Memory B cell (primary cell): ENCODE results near the gene PRDM15.

ENCODE experiments used
- ATAC-seq: fragments of 150-1000 bp; cut with Tn5 transposase; 2 replicates; pipeline ENCODE4 v1.10.0; 2021; ENCODE audit warnings: low read depth, mild to moderate bottlenecking, moderate library complexity
- DNase-seq, 2 donors: peaks; one replicate each; pipeline ENCODE4 v3.0.0; 2022; ENCODE audit warnings: low spot score in 2 of 2
- H3K27ac Mint-ChIP-seq: one replicate; pipeline ENCODE4 v1.8.0; 2022; ENCODE audit warnings: mild to moderate bottlenecking, moderate library complexity, mixed read lengths
- H3K27me3 Mint-ChIP-seq: one replicate; pipeline ENCODE4 v1.8.0; 2022; ENCODE audit warnings: mixed read lengths
- H3K36me3 Mint-ChIP-seq: one replicate; pipeline ENCODE4 v1.8.0; 2022; ENCODE audit warnings: mild to moderate bottlenecking, mixed read lengths
- H3K4me1 Mint-ChIP-seq: one replicate; pipeline ENCODE4 v1.8.0; 2022; ENCODE audit warnings: mixed read lengths
- H3K4me3 Mint-ChIP-seq: one replicate; pipeline ENCODE4 v1.8.0; 2022; ENCODE audit warnings: mild to moderate bottlenecking, moderate library complexity, mixed read lengths
- H3K9me3 Mint-ChIP-seq: one replicate; pipeline ENCODE4 v1.8.0; 2022; ENCODE audit warnings: mixed read lengths

The PRDM15 gene

DNA sequence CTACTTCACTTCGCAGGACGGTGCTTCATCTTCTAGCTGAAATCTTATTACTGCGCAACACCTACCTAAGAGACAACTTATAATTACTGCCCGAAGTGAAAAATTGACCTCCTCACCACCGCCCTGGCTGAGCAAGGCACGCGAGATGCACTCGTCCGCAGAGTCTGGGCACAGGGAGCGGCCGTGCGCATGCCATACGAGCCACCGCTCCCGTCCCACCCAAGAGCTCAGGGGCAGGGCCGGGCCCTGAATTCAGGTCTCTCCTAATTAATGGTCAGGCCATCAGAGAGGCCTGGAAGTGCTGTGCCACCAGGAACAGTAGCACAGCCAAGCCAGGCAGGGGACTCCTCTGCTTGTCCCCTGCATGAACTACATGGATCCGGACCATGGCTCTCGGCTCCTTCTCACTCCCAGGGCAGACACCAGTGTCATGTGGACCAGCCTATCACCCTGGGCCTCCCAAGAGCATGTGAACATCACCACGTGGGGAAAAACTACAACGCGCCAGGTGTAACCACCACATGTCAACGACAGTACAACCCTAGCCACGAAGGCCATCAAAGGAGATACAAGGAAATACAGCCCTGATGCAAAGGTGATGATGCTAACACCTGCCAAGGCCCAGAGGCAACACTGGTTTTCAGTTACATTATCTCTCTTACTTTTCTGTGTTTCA lies 123.7 kb downstream of the PRDM15 start:
- peaks cover 21% of the 10 kb centered on the region for H3K27me3 Mint-ChIP-seq
- no peak overlapping the region for H3K27ac Mint-ChIP-seq
- ATAC-seq (no peak), DNase-seq (no peak)
- H3K4me1 Mint-ChIP-seq = no peaks in the 10 kb centered on the region
- H3K36me3 Mint-ChIP-seq = no peaks in the 10 kb centered on the region
- H3K9me3 Mint-ChIP-seq = no peaks in the 10 kb centered on the region
- no peak overlapping the region for H3K4me3 Mint-ChIP-seq

DNA sequence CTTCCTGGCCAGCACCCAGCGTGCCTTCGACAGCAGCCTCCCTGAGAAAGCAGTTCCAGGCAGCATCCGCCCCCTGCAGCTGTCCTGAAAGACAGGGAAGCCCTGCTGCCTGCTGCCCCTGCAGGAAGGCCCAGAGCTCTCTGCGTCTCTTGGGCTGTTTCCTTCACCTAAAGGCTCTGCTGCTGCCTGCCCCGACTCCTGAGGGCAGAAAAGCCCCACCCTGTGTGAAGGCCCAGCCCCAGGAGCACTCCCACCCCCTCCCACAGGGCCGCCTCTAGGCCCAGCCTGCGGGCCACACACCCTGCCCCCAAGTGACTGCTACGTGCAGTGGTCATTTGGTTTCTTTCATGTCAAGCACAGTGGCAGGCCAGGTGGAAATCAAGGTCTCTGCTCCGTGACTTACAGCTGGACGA lies 124.7 kb downstream of the PRDM15 start:
- H3K36me3 Mint-ChIP-seq = no peaks in the 10 kb centered on the region
- no peak for ATAC-seq
- H3K27me3 Mint-ChIP-seq = peaks cover 13% of the 10 kb centered on the region

DNA sequence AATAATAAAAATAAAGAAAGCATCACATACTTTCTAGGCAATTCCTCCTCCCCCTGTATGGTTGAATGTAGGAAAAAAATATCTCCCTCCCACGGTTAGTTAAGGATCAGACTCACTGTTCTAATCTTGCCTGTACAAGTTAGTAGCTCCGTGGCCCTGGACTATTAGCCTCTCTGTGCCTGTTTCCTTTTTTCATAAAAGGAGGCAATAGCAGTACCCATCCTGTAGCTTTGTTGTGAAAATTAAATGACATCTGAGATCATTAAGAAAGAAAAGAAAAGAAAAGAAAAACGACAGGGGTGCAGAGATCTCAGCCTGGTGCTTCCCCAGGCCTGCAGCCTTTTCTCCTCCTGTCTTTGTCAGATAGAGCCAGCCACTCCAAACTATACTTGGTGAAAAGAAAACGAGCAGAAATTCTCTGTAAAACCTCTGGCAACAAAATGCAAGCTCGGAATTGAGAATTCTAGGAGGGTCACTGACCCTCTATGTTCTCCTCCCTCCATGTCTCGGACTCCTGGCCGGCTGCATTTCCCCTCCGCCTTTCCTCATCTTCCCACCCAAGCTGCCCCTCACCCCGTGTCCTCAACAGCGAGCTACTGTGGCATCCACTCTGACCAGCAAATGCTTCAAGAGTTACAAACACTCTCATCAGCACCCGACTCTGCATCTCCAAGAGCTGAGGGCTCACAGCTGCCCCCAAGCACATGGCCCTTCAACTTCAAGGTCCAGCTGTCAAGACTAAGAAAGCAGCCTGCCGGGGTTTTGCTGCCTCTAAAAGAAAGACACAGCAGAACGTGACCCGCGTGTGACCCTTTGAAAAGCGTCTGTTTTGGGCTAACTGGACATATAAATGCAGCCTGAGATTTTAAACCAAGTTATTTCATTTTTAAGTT lies 125.9 kb downstream of the PRDM15 start:
- Mint-ChIP-seq H3K27ac (no peak overlapping the region), H3K27me3 (peaks cover 7% of the 10 kb centered on the region), H3K4me1 (no peaks in the 10 kb centered on the region), H3K9me3 (no peaks in the 10 kb centered on the region), H3K4me3 (no peak overlapping the region), H3K36me3 (no peaks in the 10 kb centered on the region)
- DNase-seq = no peak
- no peak for ATAC-seq

More for the DNA sequence above, 124.7 kb downstream of the PRDM15 start:
- no peak for DNase-seq
- Mint-ChIP-seq H3K4me3 (no peak overlapping the region), H3K27ac (no peak overlapping the region), H3K4me1 (no peaks in the 10 kb centered on the region), H3K9me3 (no peaks in the 10 kb centered on the region)

DNA sequence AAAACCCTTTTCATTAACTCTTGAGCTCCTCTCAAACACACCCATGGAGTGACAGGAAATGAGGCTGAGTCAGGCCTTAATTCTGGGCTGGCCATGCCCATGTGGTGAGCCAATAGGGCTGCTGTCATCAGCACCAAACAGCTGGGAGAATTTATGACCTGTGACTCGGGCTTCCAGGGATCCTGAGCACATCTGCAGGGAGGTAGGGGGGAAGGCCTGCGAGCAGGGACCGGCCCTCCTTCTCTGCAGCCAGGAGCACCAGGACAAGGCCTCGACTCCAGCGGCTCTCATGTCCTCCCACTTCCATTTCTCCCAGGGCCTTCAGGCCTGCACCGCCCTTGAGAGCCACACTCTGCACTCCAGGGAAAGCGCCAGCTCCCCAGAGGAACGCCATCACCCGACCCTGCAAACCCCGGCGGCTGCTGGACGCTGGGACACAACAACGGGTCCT lies 126.9 kb downstream of the PRDM15 start:
- Mint-ChIP-seq H3K4me1 (no peaks in the 10 kb centered on the region), H3K36me3 (no peaks in the 10 kb centered on the region)

DNA sequence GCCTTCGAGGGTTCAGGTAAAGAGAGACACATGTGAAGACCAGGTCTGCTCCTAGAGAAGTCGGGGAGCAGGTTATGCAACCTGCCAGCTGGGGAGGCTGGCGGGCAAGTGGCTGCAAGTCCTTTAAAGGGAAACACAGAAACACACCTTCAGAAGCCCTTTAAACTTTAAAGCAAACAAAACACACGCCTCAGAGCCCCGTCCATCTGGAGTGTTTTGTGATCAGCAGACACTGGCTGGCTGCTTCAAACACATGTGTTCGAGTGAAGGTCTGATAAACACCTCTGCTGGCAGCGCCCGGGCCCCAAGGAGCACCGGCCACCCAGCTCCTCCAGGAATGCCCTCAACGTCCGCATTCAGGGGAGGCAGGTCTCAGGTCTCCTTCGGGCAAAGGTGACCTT lies 127.5 kb downstream of the PRDM15 start:
- DNase-seq (no peak), ATAC-seq (no peak)
- peaks cover 8% of the 10 kb centered on the region for H3K27me3 Mint-ChIP-seq
- H3K36me3 Mint-ChIP-seq = no peaks in the 10 kb centered on the region
- no peaks in the 10 kb centered on the region for H3K4me1 Mint-ChIP-seq
- H3K4me3 Mint-ChIP-seq = no peak overlapping the region
- H3K27ac Mint-ChIP-seq = no peak overlapping the region
- H3K9me3 Mint-ChIP-seq = no peaks in the 10 kb centered on the region

More for the DNA sequence above, 126.9 kb downstream of the PRDM15 start:
- Mint-ChIP-seq H3K27me3 (peaks cover 5% of the 10 kb centered on the region), H3K4me3 (no peak overlapping the region), H3K9me3 (no peaks in the 10 kb centered on the region), H3K27ac (no peak overlapping the region)
- ATAC-seq (no peak), DNase-seq (no peak)

DNA sequence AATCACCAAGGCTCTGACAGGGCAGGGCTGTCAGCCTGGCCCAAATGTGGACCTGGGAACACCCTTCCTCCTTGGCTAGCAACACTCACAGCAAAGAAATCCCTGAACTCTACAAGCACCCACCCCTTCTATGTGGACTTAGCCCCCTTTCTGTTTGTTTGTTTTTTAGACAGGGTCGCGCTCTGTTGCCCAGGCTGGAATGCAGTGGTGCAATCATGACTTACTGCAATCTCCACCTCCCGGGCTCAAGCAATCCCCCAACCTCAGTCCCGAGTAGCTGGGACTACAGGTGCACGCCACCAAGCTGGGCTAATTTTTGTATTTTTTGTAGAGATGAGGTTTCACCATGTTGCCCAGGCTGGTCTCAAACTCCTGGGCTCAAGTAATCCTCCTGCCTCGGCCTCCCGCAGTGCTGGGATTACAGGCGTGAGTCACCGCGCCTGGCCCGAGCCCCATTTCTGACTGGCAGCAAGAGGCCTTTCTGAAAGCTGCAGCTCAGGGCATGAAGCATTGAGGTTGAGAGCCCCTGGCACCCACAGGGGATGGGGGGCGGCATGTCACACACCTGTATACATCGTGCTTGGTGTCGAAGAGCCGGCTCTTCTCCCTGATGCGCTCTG lies 128.5 kb downstream of the PRDM15 start:
- DNase-seq = no peak
- no peak for ATAC-seq
- Mint-ChIP-seq H3K4me1 (no peaks in the 10 kb centered on the region), H3K27ac (no peak overlapping the region), H3K36me3 (no peaks in the 10 kb centered on the region), H3K9me3 (no peaks in the 10 kb centered on the region), H3K27me3 (peaks cover 8% of the 10 kb centered on the region), H3K4me3 (no peak overlapping the region)

DNA sequence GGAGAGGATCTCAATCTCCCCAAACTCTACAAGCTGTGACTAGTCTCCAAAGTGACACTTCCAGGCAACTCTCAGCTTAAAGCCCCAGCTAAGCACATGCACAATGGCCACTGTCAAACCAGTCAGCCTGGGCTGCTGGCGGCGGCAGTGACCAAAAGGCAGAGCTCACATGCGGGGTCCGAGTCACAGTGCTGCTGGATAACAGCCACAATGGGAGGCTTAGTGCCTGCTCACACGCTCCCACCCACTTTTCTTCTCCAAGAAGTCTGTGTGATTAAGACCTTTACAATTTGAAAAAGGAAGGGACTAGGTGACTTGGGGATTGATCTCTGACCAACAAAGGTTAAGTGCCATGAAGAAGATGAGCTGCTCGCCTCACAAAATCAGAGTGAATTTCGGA lies 129.1 kb downstream of the PRDM15 start:
- ATAC-seq (no peak), DNase-seq (no peak)
- Mint-ChIP-seq H3K9me3 (no peaks in the 10 kb centered on the region), H3K27me3 (peaks cover 8% of the 10 kb centered on the region), H3K4me1 (no peaks in the 10 kb centered on the region), H3K4me3 (no peak overlapping the region), H3K27ac (no peak overlapping the region), H3K36me3 (no peaks in the 10 kb centered on the region)

DNA sequence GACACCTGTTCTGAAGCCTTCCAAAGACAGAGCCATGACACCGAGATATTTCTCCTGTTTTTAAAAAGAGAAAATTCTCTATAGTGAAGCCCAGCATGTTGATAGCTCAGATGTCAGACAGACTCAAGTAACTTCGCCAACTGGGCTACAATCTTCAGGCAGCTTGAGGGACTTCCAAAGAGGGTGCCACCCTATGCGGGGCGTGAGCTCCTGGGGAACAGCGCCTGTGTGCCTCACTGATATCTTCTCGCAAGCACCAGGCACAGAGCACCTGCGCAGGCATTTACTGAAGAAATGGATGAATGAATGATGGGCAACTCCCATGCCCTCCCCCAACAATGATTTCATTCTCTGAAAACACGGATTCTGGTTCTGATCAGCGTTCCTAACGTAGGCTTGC lies 129.9 kb downstream of the PRDM15 start:
- Mint-ChIP-seq H3K27ac (no peak overlapping the region), H3K4me3 (no peak overlapping the region), H3K9me3 (no peaks in the 10 kb centered on the region), H3K4me1 (no peaks in the 10 kb centered on the region), H3K36me3 (no peaks in the 10 kb centered on the region), H3K27me3 (peaks cover 8% of the 10 kb centered on the region)
- ATAC-seq (no peak), DNase-seq (no peak)
